ENCODE measurements around the gene COG3.
"Not testable (repeated sequence)": the region's sequence is repeated elsewhere in the genome, so short reads cannot be mapped to it uniquely, and the experiment has no call there.

The COG3 gene

DNA sequence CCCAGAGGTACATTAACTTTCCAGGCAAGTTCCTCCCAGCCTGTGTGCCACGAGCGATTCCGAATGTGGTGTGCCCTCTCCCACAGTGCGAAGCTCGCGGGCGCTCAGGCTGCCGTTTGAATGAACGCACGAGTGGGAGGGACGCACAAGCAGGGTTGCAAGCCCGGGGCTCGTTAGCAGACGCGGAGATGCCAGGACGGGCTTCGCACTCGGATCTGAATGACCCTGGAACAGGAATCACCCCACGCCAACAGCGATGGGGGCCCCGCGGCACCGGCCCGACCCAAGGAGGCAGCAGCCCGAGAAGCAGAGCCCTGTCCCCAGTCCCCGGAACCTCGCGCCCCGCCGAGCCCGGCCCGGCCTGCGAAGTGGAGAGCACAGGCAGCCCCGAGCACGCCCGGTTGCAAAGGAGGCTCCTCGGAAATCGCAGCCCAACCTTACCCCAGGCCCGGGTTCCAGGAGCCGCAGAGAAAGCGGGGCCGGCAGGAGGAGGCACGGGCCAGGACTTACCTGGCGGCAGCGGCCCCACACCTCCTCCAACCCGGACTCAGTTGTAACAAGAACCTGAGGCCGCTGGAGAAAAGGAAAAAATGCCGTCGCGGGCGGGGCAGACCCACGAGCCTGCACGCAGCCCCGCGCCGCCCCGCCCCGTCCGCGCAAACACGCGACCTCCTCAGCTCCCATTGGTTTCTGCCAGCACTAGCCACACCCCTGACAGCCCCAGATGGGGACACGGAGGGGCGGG, 46.8 kb upstream of the COG3 start, which contains the start of gene SLC25A30:
SLC25A30 (minus strand) TSS at position 584 of the 745 bp plus-strand sequence. CDS start 6,948 bp downstream, outside the sequence.
- H3K9me2 ChIP-seq (ENCODE audit: low read depth, low read length) = no peaks in the 10 kb centered on the region
- H3K27me3 ChIP-seq (ENCODE audit: insufficient read depth, low read length) = no peaks in the 10 kb centered on the region
- H3K9me3 ChIP-seq (ENCODE audit: low read length) = no peaks in the 10 kb centered on the region
- H3F3A ChIP-seq (ENCODE audit: insufficient read depth, low read length) = no peaks in the 10 kb centered on the region
- H2AFZ ChIP-seq (ENCODE audit: low read length) = no peak within 1 kb of the TSS
- no peaks in the 10 kb centered on the region for H4K20me1 ChIP-seq (ENCODE audit: insufficient read depth, low read length)
- peak within 1 kb of the TSS; percentile 40 for H3K9ac ChIP-seq (ENCODE audit: low read length)
- H3K4me3 ChIP-seq (ENCODE audit: low read depth, low read length, poor library complexity, severe bottlenecking) = peak within 1 kb of the TSS; percentile 64
- peak within 1 kb of the TSS; percentile 75 for H3K4me2 ChIP-seq (ENCODE audit: low read length)
- H3K36me3 ChIP-seq (ENCODE audit: insufficient read depth, low read length) = no peaks in the 10 kb centered on the region
- TF ChIP-seq EZH2 (IDR thresholded peaks at IDR 0.05; ENCODE audit: borderline replicate concordance, low read length) = no peak
- TF ChIP-seq, protein P1, sequence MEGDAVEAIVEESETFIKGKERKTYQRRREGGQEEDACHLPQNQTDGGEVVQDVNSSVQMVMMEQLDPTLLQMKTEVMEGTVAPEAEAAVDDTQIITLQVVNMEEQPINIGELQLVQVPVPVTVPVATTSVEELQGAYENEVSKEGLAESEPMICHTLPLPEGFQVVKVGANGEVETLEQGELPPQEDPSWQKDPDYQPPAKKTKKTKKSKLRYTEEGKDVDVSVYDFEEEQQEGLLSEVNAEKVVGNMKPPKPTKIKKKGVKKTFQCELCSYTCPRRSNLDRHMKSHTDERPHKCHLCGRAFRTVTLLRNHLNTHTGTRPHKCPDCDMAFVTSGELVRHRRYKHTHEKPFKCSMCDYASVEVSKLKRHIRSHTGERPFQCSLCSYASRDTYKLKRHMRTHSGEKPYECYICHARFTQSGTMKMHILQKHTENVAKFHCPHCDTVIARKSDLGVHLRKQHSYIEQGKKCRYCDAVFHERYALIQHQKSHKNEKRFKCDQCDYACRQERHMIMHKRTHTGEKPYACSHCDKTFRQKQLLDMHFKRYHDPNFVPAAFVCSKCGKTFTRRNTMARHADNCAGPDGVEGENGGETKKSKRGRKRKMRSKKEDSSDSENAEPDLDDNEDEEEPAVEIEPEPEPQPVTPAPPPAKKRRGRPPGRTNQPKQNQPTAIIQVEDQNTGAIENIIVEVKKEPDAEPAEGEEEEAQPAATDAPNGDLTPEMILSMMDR (IDR thresholded peaks at IDR 0.05; ENCODE audit: low read length) = no peak
- no peaks in the 10 kb centered on the region for H3K79me2 ChIP-seq (ENCODE audit: insufficient read depth, low read length)
- H3K4me1 ChIP-seq (ENCODE audit: insufficient read depth, low read length, severe bottlenecking) = peaks cover 22% of the 10 kb centered on the region
- no peak within 1 kb of the TSS for H3K27ac ChIP-seq (ENCODE audit: low read depth, low read length, poor library complexity, severe bottlenecking)

DNA sequence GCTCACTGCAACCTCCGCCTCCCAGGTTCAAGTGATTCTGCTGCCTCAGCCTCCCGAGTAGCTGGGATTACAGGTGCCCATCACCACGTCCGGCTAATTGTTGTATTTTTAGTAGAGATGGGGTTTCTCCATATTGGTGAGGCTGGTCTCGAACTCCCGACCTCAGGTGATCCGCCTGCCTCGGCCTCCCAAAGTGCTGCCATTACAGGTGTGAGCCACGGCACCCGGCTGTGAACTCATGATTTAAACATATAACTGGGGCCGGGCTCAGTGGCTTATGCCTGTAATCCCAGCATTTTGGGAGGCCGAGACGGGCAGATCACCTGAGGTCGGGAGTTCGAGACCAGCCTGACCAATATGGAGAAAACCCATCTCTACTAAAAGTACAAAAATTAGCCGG, 45.4 kb upstream of the COG3 start:
- not testable (repeated sequence) for H3K4me2 ChIP-seq (ENCODE audit: low read length); H3K9me3 ChIP-seq (ENCODE audit: low read length); H3K4me3 ChIP-seq (ENCODE audit: low read depth, low read length, poor library complexity, severe bottlenecking)

DNA sequence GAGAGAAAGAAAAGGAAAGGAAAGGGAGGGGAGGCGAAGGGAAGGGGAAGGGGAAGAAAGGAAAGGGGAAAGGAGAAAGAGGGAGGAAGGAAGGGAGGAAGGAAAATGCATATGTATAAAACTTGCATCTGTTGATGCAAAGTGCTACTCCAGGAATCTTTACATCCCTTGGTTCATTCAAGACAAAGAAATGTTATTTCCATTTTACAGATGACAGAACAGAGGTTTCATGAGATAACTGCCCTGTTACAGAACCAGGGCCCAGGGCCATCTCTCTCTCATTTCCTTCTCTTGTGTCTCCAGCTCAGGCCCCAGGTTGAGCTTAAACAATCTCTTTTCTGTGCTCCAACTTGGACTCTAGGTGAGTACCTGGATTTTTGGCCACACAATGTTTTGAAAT, 44.8 kb upstream of the COG3 start:
- Histone ChIP-seq H3K36me3 (ENCODE audit: insufficient read depth, low read length) (no peaks in the 10 kb centered on the region), H3K9ac (ENCODE audit: low read length) (no peak overlapping the region), H3K27ac (ENCODE audit: low read depth, low read length, poor library complexity, severe bottlenecking) (no peak overlapping the region), H3K4me2 (ENCODE audit: low read length) (no peak overlapping the region), H3K4me3 (ENCODE audit: low read depth, low read length, poor library complexity, severe bottlenecking) (no peak overlapping the region), H3K9me2 (ENCODE audit: low read depth, low read length) (no peaks in the 10 kb centered on the region), H4K20me1 (ENCODE audit: insufficient read depth, low read length) (no peaks in the 10 kb centered on the region), H2AFZ (ENCODE audit: low read length) (no peak overlapping the region), H3K79me2 (ENCODE audit: insufficient read depth, low read length) (no peaks in the 10 kb centered on the region), H3K4me1 (ENCODE audit: insufficient read depth, low read length, severe bottlenecking) (peaks cover 22% of the 10 kb centered on the region), H3F3A (ENCODE audit: insufficient read depth, low read length) (no peaks in the 10 kb centered on the region), H3K27me3 (ENCODE audit: insufficient read depth, low read length) (no peaks in the 10 kb centered on the region), H3K9me3 (ENCODE audit: low read length) (no peaks in the 10 kb centered on the region)
- no peak for TF ChIP-seq EZH2 (IDR thresholded peaks at IDR 0.05; ENCODE audit: borderline replicate concordance, low read length)

More for the DNA sequence above, 45.4 kb upstream of the COG3 start:
- not testable (repeated sequence) for H3F3A ChIP-seq (ENCODE audit: insufficient read depth, low read length); H3K27me3 ChIP-seq (ENCODE audit: insufficient read depth, low read length); H3K79me2 ChIP-seq (ENCODE audit: insufficient read depth, low read length); H3K9ac ChIP-seq (ENCODE audit: low read length); H4K20me1 ChIP-seq (ENCODE audit: insufficient read depth, low read length); H3K36me3 ChIP-seq (ENCODE audit: insufficient read depth, low read length); H3K27ac ChIP-seq (ENCODE audit: low read depth, low read length, poor library complexity, severe bottlenecking); H3K9me2 ChIP-seq (ENCODE audit: low read depth, low read length); H2AFZ ChIP-seq (ENCODE audit: low read length)
- H3K4me1 ChIP-seq (ENCODE audit: insufficient read depth, low read length, severe bottlenecking) = peaks cover 22% of the 10 kb centered on the region

DNA sequence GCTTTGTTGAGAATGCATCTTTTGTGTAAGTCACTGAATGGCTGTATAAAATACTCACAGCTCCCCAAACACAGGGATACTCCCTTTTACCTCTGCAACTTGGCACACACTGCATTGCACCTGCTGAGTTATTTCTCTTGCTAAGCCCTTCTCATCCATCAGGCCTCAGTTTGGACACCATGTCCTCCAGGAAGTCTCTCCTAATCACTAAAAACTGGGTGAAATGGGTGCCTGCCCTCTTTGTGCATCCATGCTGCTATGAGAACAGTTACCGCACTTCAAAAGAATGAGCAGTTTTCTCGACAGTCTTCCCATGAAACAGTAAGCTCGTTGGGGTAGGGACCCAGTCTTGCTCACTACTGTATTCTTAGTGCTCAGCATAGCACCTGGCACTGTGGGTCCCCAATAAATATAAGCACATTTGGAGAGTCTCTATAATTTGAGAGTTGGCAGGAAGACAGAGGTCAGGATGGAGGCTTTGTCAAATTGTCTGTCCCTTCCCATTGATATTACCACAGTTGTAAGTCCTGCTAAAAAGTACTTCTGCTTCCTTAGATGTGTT, 41.9 kb upstream of the COG3 start:
- H3K27ac ChIP-seq (ENCODE audit: low read depth, low read length, poor library complexity, severe bottlenecking) = no peak overlapping the region
- no peak overlapping the region for H3K9ac ChIP-seq (ENCODE audit: low read length)
- no peaks in the 10 kb centered on the region for H3F3A ChIP-seq (ENCODE audit: insufficient read depth, low read length)
- no peaks in the 10 kb centered on the region for H3K9me2 ChIP-seq (ENCODE audit: low read depth, low read length)
- no peaks in the 10 kb centered on the region for H3K79me2 ChIP-seq (ENCODE audit: insufficient read depth, low read length)
- no peaks in the 10 kb centered on the region for H4K20me1 ChIP-seq (ENCODE audit: insufficient read depth, low read length)
- no peak overlapping the region for H2AFZ ChIP-seq (ENCODE audit: low read length)
- no peaks in the 10 kb centered on the region for H3K36me3 ChIP-seq (ENCODE audit: insufficient read depth, low read length)
- no peak overlapping the region for H3K4me2 ChIP-seq (ENCODE audit: low read length)
- H3K27me3 ChIP-seq (ENCODE audit: insufficient read depth, low read length) = no peaks in the 10 kb centered on the region
- TF ChIP-seq EZH2 (IDR thresholded peaks at IDR 0.05; ENCODE audit: borderline replicate concordance, low read length) = no peak
- TF ChIP-seq, protein P1 (IDR thresholded peaks at IDR 0.05; ENCODE audit: low read length) = no peak
- peaks cover 7% of the 10 kb centered on the region for H3K4me1 ChIP-seq (ENCODE audit: insufficient read depth, low read length, severe bottlenecking)
- H3K9me3 ChIP-seq (ENCODE audit: low read length) = no peaks in the 10 kb centered on the region
- no peak overlapping the region for H3K4me3 ChIP-seq (ENCODE audit: low read depth, low read length, poor library complexity, severe bottlenecking)

DNA sequence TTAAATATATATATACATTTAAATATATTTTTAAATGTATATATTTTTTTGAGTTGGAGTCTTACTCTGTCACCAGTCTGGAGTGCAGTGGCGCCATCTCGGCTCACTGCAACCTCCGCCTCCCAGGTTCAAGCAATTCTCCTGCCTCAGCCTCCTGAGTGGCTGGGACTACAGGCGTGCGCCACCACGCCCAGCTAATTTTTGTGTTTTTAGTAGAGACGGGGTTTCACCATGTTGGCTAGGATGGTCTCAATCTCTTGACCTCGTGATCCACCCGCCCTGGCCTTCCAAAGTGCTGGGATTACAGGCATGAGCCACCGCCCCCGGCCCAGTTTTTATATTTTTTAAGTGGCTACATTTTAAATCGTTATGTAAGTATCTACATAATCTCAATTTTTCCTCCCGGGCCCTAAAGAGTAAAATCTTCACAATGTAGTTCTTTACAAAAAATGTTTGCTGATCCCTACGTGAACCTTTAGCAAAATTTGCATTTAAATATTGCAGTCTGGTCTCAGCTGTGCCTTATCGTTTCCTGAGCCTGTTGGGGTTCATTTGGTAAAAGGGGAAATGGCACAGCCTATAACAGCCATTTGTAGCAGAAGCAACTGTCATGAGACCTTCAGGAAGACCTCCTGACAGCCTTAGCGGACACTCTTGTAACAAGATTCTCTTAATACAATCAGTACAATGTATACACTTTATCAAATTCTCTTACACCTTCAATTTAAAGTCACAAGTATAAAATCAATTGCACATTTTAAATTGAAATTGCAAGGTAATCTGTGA, 38.5 kb upstream of the COG3 start:
- H3K9me3 ChIP-seq (ENCODE audit: low read length); H3K36me3 ChIP-seq (ENCODE audit: insufficient read depth, low read length); H3F3A ChIP-seq (ENCODE audit: insufficient read depth, low read length); H3K4me3 ChIP-seq (ENCODE audit: low read depth, low read length, poor library complexity, severe bottlenecking); H4K20me1 ChIP-seq (ENCODE audit: insufficient read depth, low read length); H3K9me2 ChIP-seq (ENCODE audit: low read depth, low read length); H3K79me2 ChIP-seq (ENCODE audit: insufficient read depth, low read length); H3K27me3 ChIP-seq (ENCODE audit: insufficient read depth, low read length); H3K4me1 ChIP-seq (ENCODE audit: insufficient read depth, low read length, severe bottlenecking); H3K9ac ChIP-seq (ENCODE audit: low read length); H3K4me2 ChIP-seq (ENCODE audit: low read length); H3K27ac ChIP-seq (ENCODE audit: low read depth, low read length, poor library complexity, severe bottlenecking); H2AFZ ChIP-seq (ENCODE audit: low read length): not testable (repeated sequence)

Data from OCI-LY1 (cell line).